ENCODE results near the gene DNA2. TPM values are rescaled to one million over a fixed set of nuclear protein-coding genes. Genes with fewer than 3 reads are reported as not detected.

DNA2 gene
- total and polyA plus RNA-seq, 2 of the 13 experiments (the other 11 are each of a cell fraction or from before 2014, with no cell fraction given): 4.8 to 27.3 TPM

- H3K79me2 ChIP-seq (ENCODE audit: insufficient read depth, low read length): no peaks in the 10 kb centered on the region
- no TSS peak for BruUV-seq (replicated peaks)
- ATAC-seq (no peak), FAIRE-seq (no peak), DNase-seq (ENCODE audit: low spot score) (no peak)
- no peak overlapping the region for H2AFZ ChIP-seq (ENCODE audit: low read length)
- ChIA-PET CTCF (ENCODE audit: low intra/inter-chr PET ratio, low total read pairs) (no interaction called here), POLR2A (no interaction called here)
- in situ Hi-C loops (cut with HindIII; ENCODE audit: extremely low pct_ligation_motif_present, low pct_unique_long_range_greater_than_20kb): no loop called here
- no peaks in the 10 kb centered on the region for H4K20me1 ChIP-seq (ENCODE audit: insufficient read depth, low read length)
- intact Hi-C loops (cut with micrococcal nuclease; ENCODE audit: unreplicated experiment): no loop called here
- H3K9me3 ChIP-seq (ENCODE audit: low read length): no peaks in the 10 kb centered on the region
- H3K36me3 ChIP-seq (replicated peaks in 1 of 2; ENCODE audit: control insufficient read depth in 1 of 2, insufficient read depth in 2 of 2, low read length in 2 of 2): 0 out of 5 replicates have a peak, but pooled peaks cover 0 to 4% of the 10 kb centered on the region in 2 experiments
- 90% methylated on average over 6 of the region's 6 CpGs for WGBS (ENCODE audit: low lambda C conversion rate)
- no peak overlapping the region for H3K27ac ChIP-seq (ENCODE audit: extremely low read length, insufficient read depth, low read length)
- H3K4me3 ChIP-seq (replicated peaks in 1 of 3; ENCODE audit: insufficient read depth in 1 of 3, low read depth in 2 of 3, low read length in 3 of 3): no peak overlapping the region
- H3K4me2 ChIP-seq (ENCODE audit: low read depth, low read length): no peak overlapping the region
- no peak for TF ChIP-seq ZNF564 (CRISPR knock-in tag; IDR thresholded peaks at IDR 0.05)
- TF ChIP-seq NPAS2 (CRISPR knock-in tag; IDR thresholded peaks at IDR 0.05; ENCODE audit: borderline replicate concordance): no peak
- no peak for TF ChIP-seq AKAP8 (CRISPR knock-in tag; IDR thresholded peaks at IDR 0.05)
- TF ChIP-seq ATF7 (IDR thresholded peaks at IDR 0.05): no peak
- no peak for TF ChIP-seq ATF7 (CRISPR knock-in tag; IDR thresholded peaks at IDR 0.05)
- H3K27me3 ChIP-seq (ENCODE audit: control insufficient read depth in 1 of 2, insufficient read depth in 2 of 2, low read length in 2 of 2): no peaks in the 10 kb centered on the region
- no peak overlapping the region for H3K9ac ChIP-seq (ENCODE audit: insufficient read depth, low read depth, low read length)
- H3K4me1 ChIP-seq (ENCODE audit: insufficient read depth, low read length): no peaks in the 10 kb centered on the region
Observed at GRCh38 chr10:68508090-68508489, 36.3 kb upstream of the DNA2 start.

GRCh38 chr10:68506411-68506810, 34.6 kb upstream of the DNA2 start:
- H3K9me3 ChIP-seq (ENCODE audit: low read length): no peaks in the 10 kb centered on the region
- ATAC-seq (no peak), DNase-seq (ENCODE audit: low spot score) (no peak), FAIRE-seq (no peak)
- 96% methylated on average over 5 of the region's 5 CpGs for WGBS (ENCODE audit: low lambda C conversion rate)
- in situ Hi-C loops (cut with HindIII; ENCODE audit: extremely low pct_ligation_motif_present, low pct_unique_long_range_greater_than_20kb) (no loop called here), intact Hi-C loops (cut with micrococcal nuclease; ENCODE audit: unreplicated experiment) (no loop called here)
- H4K20me1 ChIP-seq (ENCODE audit: insufficient read depth, low read length): no peaks in the 10 kb centered on the region
- no TSS peak for BruUV-seq (replicated peaks)
- no peak overlapping the region for H3K4me3 ChIP-seq (replicated peaks in 1 of 3; ENCODE audit: insufficient read depth in 1 of 3, low read depth in 2 of 3, low read length in 3 of 3)
- no peaks in the 10 kb centered on the region for H3K27me3 ChIP-seq (ENCODE audit: control insufficient read depth in 1 of 2, insufficient read depth in 2 of 2, low read length in 2 of 2)
- H3K79me2 ChIP-seq (ENCODE audit: insufficient read depth, low read length): no peaks in the 10 kb centered on the region
- no peak overlapping the region for H3K27ac ChIP-seq (ENCODE audit: extremely low read length, insufficient read depth, low read length)
- H2AFZ ChIP-seq (ENCODE audit: low read length): no peak overlapping the region
- no peak overlapping the region for H3K4me2 ChIP-seq (ENCODE audit: low read depth, low read length)
- H3K9ac ChIP-seq (ENCODE audit: insufficient read depth, low read depth, low read length): no peak overlapping the region
- H3K4me1 ChIP-seq (ENCODE audit: insufficient read depth, low read length): no peaks in the 10 kb centered on the region
- ChIA-PET CTCF (ENCODE audit: low intra/inter-chr PET ratio, low total read pairs) (no interaction called here), POLR2A (no interaction called here)
- H3K36me3 ChIP-seq (replicated peaks in 1 of 2; ENCODE audit: control insufficient read depth in 1 of 2, insufficient read depth in 2 of 2, low read length in 2 of 2): peaks cover 1 to 9% of the 10 kb centered on the region in 2 experiments; a peak in 3 of 5 replicates
- TF ChIP-seq SRSF9 (IDR thresholded peaks at IDR 0.05; ENCODE audit: borderline replicate concordance, insufficient read depth, low read depth, low read length, poor library complexity, severe bottlenecking): no peak
- no peak for TF ChIP-seq ZNF343 (CRISPR knock-in tag; IDR thresholded peaks at IDR 0.05)
- TF ChIP-seq HDAC6 (IDR thresholded peaks at IDR 0.05; ENCODE audit: low read depth, low read length): no peak
- TF ChIP-seq ZNF205 (CRISPR knock-in tag; IDR thresholded peaks at IDR 0.05): no peak
- TF ChIP-seq TRAFD1 (CRISPR knock-in tag; IDR thresholded peaks at IDR 0.05; ENCODE audit: borderline replicate concordance): no peak
- no peak for TF ChIP-seq NFYB (CRISPR knock-in tag; IDR thresholded peaks at IDR 0.05)
- TF ChIP-seq ZNF512 (CRISPR knock-in tag; IDR thresholded peaks at IDR 0.05): no peak
- no peak for TF ChIP-seq ZNF800 (CRISPR knock-in tag; IDR thresholded peaks at IDR 0.05)
- no peak for TF ChIP-seq ZFAT (CRISPR knock-in tag; conservative IDR thresholded peaks at IDR 0.05)
- no peak for TF ChIP-seq SNAI1 (CRISPR knock-in tag; IDR thresholded peaks at IDR 0.05; ENCODE audit: borderline replicate concordance)

Measured in HepG2 (cell line).